ENCODE measurements around the gene FURIN.
A peak's percentile ranks its signal among the peaks of the same experiment; 100 is the strongest.
"Not testable (repeated sequence)": the region's sequence is repeated elsewhere in the genome, so short reads cannot be mapped to it uniquely, and the experiment has no call there.

The FURIN gene

DNA sequence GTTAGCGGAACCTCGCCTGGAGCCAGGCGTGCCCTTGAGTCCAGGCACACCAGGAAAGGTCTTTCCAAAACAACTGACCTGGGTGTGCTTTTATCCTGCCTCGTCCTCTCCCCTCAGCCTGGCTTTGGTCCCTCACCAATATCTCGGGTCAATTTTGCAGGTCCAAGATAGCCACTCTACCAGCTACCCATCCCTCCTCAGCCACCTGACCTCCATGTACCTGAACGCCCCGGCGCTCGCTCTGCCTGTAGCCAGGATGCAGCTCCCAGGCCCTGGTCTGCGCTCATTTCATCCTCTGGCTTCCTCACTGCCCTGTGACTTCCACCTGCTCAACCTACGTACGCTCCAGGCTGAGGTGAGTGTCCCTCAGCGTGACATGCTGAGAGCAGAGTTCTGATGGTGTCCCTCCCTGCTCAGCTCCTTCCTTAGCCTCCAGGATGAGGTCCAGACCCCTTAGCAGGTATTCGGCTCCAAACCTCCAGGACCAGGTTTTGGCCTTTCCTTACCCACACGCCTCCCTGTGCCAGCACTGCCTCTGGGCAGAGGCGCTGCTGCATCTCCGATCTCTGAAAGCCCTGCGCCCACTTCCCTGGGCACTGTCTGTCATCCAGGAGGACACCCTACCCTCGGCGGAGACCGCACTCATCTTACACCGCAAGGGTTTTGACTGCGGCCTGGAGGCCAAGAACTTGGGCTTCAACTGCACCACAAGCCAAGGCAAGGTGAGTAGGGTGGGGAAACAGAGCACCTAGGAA is 49.8 kb downstream of the FURIN start:
- no peak for DNase-seq

DNA sequence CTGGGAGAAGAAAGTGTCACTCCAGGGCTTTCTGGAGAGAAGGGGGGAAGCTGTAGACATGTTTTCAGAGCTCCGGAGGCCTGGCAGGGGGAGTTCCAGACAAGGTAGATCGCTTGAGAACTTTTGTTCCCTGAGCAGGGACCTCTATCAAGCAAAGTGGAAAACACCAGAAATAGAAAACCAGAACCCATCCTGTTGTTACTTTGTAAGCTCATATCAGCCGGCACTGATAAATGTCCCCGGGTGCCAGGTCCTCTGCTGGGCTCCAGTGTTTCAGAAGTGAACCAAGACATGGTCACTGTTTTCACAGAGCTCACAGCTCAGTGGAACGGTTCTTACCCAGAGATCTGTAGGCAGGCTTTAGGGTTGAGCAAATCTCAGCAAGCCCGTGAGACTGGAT is 50.4 kb downstream of the FURIN start:
- DNase-seq = no peak

DNA sequence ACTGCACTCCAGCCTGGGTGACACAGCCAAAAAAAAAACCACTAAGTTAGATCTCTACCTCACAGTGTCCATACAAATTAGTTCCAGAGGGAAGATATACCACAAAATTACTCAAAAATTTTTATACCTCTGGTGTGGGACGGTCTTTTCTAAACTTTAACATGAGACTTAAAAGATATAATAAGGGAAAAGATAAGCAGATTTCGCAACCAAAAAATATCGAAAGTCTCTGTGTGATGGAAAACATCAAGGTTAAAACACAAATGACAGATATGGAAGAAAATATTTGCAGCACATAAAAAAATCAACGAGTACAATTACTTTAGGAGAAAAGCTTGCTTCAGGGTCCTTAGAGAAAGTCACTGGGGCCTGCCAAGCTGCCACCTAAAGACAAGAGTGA is 53.5 kb downstream of the FURIN start:
- DNase-seq = no peak

DNA sequence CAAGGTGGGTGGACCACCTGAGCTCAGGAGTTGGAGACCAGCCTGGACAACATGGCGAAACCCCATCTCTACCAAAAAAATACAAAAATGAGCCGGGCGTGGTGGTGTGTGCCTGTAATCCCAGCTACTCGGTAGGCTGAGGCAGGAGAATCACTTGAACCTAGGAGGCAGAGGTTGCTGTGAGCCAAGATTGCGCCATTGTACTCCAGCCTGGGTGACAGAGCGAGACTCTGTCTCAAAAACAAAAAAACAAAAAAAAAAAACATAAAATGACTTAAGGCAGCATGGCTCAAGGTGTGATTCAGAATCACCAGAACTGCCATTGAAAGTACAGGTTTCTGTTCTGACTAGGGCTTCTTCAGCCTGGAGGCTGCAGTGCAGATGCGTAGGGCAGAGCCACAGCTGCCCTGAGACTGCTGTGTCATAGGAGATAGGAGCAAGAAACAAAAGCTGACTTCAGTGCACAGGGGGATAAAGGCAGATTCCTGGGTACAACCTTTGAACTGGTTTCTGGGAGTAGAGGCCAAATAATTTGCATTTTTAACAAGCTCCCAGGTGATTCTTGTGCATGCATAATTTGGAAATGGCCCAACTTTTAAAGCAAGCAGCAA is 54.4 kb downstream of the FURIN start:
- not testable (repeated sequence) for DNase-seq

DNA sequence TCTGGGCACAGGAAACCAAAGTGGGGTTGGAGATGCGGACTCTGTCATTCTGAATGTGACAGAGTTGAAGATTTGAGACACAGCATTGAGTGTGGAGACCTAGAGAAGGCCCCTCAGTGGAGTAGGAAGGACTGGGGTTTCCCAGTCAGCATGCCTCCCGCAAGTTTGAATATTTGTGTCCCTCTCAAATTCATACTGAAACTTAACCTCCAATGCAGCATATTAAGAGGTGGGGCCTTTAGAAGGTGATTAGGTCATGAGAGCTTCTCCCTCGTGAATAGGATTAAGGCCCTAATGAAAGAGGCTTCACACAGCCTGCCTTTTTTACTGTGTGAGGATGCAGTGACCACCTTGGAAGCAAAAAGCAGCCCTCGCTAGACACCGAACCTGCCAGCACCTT is 56.0 kb downstream of the FURIN start:
- no peak for DNase-seq

DNA sequence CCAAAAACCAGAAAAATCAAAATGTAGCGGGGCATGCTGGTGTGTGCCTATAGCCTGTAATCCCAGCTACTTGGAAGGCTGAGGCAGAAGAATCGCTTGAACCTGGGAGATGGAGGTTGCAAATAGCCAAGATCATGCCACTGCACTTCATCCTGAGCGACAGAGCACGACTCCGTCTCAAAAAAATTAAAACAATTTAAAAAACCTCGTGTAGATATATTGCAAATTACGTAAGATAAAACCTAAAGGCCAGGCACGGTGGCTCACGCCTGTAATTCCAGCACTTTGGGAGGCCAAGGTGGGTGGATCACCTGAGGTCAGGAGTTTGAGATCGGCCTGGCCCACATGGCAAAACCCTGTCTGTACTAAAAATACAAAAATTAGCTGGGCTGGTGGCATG is 58.4 kb downstream of the FURIN start:
- DNase-seq = not testable (repeated sequence)

DNA sequence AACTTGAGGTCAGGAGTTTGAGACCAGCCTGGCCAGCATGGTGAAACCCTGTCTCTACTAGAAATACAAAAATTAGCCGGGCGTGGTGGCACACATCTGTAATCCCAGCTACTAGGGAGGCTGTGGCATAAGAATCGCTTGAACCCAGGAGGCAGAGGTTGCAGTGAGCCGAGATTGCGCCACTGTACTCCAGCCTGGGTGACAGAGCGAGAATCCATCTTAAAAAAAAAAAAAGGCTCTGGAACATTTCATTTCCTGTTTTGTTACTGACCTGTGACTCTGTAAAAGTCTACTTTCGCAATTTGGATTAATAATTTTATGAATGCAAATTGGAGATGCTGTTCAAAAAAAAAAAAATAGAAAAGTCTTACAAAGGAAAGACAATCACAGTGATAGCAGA is 59.7 kb downstream of the FURIN start:
- not testable (repeated sequence) for DNase-seq

DNA sequence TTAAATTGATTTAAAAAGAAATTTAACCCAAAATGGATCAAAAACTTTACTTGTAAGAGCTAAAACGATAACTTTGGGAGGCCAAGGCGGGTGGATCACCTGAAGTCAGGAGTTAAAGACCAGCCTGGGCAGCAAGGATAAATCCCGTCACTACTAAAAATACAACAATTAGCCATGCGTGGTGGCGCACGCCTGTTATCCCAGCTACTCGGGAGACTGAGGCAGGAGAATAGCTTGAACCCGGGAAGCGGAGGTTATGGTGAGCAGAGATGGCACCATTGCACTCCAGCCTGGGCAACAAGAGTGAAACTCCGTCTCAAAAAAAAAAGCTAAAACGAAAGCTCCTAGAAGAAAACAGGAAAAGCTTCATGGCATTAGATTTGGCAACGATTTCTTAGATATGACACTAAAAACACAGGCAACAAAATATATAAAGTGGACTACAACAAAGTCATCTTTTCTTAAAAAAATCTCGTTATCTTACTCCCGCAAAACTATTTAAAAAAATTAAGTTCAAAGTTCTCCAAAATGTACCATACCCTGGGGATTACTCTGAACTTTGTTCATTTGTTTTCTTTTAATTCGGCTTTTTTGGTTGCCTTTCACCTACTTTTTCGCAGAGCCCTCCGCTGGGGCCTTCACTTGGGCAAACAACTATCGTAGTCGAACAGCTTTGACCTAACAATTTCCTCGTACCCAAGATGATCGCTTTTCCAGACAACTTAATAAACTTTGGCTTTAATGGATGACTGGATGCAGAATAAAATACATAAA is 61.0 kb downstream of the FURIN start:
- no peak for DNase-seq

DNA sequence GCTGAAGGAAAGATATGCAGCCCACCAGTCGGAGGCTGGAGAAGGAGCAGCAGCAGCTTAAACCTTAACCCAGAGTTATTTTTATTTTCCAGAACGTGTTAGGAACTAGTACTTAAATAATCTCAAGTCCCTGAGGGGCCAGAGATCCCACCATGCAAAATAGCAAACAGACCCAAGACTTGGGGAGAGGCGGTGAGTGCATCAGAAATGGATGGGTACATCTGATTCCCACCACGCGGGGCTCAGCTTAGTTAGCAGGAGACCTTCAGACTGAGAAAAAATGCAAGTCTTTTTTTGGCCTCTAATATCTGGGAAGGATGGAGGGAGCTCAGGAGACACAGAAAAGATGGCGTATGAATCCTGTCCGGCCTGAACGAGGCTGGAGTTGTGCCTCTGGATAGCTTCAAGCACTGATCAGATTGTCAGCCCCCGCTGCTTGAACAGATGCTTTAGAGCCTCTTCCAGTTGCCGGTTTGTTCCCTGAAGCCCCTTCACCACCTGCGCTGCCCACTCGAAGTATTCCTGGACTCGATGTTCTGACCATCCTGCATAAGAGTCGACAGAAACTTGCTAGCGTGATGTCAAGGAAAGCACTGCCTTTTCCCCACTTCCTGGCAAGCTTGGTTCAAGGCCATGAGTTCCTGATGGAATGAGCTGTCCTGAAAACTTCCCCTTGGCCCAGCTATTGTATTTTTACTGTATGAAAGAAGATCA is 62.6 kb downstream of the FURIN start:
- DNase-seq = peak in 1 of 6 experiments; percentile 10

DNA sequence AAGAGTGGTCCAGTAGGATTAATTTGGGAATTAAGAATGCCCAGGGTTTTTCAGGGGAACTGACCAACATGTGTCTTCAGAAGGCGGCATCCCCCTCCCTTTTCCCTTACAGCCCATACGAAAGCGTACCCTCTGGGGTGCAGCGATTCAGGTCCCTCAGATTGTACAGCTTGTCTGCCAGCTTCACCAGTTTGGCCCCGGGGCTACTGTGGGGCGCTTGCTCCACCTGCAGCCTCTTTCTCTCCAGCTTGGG is 63.1 kb downstream of the FURIN start:
- DNase-seq = no peak

DNA sequence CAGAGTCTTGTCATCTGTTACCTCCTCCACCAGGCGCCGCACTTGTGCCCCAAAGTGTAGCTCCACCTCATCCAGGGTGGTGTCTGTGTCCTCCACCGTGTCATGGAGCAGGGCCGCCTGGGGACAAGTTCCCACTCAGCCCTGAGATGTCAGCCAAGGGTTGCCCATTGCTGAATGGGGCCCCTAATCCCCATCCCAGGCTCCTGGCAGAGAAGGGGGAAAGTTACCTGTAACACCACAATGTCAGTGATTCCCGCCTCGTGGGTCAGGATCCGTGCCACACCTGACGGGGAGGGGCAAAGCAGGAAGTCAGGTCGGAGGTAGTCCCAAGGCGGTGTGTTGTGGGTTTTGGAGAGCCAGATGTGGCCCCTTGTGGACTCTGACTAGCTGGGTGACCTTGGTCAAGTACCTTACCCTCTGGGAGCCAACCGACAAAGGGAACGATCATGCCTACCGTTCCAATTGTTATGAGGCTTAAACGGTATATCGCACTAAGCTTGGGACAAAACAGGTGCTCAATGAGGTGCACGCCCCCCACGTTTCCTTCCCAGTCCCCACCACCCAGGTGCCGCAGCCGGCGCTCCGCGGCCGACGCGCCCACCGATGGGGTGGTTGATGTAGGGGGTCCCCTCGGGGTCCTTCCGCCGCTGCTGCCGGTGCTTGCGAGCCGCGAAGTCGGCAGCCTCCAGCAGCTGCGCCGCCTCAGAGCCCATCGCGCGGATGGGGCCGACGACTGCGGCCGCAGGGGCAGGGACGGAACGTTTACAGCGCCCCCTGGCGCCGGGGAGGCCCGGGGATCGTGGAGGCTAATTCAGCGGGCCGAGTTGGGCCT is 63.7 kb downstream of the FURIN start, which contains the start of gene HDDC3:
Gene HDDC3, minus strand, starts transcription at position 722 of the 832 bp plus-strand sequence. Its CDS starts 9 bp downstream, at position 713.
- peak; percentile 73 to 91 (median 84) for DNase-seq

DNA sequence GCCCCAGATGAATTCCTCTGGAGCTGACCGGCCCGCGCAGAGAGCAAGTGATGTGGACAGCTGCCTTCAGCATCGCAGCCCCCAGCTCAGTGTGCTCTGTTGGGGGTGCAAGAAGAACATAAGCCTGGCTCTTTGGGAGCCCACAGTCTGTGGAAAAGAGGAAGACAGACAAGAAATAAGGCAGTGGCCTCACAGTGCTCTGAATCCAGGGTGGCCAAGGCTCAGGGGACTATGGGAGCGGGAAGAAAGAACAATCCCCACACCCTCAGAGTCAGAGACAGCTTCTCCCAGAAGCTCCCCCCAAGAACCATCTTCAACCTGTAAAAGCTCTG is 64.2 kb downstream of the FURIN start:
- DNase-seq = no peak
